CD4-positive, alpha-beta T cell treated with Interleukin-6 at 100 ng/mL for 8 hours (primary cell): ENCODE results near the gene CELF4.

Experiments used
- DNase-seq: peaks from one replicate; pipeline ENCODE4 v3.0.0-alpha.2; 2020; ENCODE audit warnings: mixed read lengths, low spot score

Gene CELF4

GRCh38 chr18:37572736-37573135 is 7.1 kb upstream of the CELF4 start:
- DNase-seq = no peak

DNA sequence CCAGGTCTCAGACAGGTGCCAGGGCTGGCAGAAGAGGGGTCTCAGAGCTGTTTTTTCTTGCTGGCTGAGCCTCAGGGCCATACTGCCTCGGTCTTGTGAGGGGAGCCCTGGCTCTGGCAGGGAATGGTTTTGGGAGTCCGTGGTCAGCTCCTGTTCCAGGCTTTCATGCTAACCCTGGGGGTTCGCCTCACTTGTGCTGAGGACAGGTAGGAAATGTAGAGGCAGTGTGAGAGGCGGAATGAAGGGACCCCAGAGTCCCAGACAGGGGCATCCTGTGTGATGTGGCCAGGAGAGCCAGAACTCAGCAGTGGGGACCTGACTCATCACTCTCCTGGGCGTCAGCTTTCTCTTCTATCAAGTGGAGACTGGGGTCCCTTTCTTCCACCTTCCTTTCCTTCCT is 5.7 kb upstream of the CELF4 start:
- no peak for DNase-seq

DNA sequence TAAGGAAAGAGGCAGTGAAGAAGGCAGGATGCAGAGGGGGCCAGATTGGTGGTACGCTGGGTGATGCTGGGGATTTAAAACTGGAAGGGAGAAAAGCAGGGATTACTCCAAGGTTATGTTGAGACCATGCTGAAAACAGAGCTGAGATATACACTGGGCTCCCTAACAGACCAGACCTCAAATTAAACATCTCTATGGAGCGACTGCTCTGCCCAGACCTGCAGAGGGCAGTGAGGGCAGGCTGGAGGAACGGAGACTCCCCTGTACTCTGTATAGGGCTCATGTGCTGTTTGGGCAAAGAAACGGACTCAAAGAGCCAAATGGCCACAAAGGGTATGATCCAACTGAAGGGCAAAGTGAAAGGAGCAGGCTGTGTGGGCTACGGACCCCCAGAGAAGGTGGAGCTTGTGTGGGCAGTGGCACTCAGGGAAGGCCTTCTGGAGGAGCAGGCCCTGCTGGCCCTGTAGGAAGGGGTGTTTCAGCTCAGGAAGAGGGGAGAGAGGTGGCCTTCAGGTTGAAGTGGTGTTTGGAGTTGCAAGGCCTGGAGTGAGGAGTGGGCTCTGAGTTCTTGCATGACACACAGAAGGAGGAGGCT is 4.8 kb upstream of the CELF4 start:
- no peak for DNase-seq

GRCh38 chr18:37568671-37569070 is 3.1 kb upstream of the CELF4 start:
- no peak for DNase-seq

DNA sequence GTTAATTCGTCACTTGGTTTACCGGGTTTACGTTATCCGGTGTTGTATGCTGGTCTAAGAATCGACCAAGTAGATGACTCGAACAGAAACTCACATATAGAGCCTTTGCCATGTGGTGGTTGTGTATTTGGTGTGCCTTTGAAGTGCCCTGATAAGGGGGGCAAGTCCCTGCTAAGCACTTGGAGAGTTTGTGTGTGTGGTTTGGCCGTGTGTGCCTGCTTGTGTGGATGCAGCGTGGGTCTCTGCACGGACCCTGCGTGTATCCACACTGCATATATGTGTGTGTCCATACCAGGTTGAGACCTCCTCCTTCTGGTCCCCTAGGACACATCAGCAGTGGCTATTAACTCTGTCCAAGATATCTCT is 2.4 kb upstream of the CELF4 start:
- DNase-seq = no peak

GRCh38 chr18:37567061-37567993 is 1.7 kb upstream of the CELF4 start:
- DNase-seq = no peak

DNA sequence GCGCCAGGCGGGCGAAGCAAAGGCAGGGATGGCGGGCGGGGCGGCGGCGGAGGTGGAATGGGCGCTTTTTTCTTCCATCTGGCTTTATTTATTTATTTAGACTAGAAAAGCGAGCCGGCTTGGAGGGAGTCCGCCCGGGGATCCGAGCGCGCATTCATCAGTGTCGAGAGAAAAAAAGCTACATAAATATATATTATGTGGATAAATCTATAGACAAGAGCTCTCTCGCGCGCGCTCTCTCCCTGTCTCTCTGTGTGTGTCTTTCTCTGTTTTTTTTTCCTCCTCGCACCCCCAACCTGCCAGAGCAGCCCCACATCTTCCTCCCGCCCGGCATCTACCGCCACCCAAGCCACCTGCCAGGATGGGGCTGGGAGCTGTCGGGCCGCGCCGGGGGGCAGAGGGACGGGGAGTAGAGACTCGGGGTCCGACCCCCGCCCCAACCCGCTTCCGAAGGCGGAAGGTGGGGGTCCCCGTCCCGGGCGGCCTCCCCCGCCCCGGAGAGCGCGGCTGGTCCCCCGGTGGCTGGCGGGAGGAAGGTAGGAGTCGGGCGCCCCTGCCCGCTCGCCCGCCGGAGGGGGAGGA is 972 bp upstream of the CELF4 start:
- no peak for DNase-seq

GRCh38 chr18:37565977-37566478 is 430 bp upstream of the CELF4 start:
- no peak for DNase-seq

DNA sequence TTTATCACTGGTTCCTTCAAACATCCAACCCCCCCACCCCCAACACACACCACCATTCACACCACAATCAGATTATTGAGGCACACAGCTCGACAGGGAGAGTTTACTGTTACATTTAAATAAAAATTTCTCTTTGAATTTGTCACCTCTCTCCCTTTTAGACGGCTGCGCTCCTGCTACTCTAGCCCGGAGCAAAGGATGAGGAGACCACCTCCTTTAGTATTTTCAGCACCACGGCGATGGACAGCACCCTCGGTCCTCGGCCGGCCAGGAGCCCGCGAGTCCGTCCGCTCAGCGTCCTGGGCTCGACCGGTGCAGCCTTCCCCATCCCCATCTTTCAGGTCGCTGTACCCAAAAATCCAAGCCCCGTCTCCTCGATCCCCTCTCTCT is 892 bp downstream of the CELF4 start:
- no peak for DNase-seq

- no peak for DNase-seq
Measured at GRCh38 chr18:37563931-37564392, 1.6 kb downstream of the CELF4 start.

DNA sequence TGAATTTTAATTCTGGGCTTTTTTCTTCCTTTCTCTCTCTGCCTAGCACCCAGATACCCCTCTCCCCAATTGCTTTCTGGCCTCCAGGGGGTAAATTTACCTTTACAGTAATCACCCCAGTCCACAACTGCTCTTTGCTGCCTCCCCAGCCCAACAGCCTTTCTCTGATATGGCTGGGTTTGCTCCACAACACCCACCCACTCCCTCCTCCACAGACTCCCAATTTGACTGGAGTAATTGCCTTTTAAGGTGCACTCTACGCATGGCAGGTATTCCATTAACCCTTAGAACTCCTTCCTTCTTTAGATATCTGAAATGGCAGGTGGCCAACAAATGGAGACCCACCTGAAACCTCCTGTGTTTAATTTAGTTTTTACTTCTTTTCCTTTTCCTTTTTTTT is 3.6 kb downstream of the CELF4 start:
- DNase-seq = no peak

DNA sequence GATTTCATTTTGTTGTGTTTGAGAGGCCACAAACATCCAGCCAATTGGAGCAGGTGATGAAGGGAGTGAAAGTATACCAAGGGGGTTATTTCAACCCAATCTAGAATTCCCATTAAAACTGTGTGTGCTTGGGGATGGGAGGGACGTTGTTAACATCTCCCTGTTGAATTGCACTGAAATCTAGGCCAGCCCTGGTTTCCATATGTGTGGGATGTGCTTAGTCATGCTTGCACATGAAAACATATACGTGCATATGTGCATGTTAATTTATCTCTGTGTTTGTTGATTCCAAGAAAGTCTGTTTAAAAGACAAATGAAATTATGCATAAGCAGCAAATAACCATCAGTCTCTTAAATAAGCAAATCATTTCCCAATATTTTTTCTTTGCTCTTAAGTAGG is 5.6 kb downstream of the CELF4 start:
- DNase-seq = no peak

DNA sequence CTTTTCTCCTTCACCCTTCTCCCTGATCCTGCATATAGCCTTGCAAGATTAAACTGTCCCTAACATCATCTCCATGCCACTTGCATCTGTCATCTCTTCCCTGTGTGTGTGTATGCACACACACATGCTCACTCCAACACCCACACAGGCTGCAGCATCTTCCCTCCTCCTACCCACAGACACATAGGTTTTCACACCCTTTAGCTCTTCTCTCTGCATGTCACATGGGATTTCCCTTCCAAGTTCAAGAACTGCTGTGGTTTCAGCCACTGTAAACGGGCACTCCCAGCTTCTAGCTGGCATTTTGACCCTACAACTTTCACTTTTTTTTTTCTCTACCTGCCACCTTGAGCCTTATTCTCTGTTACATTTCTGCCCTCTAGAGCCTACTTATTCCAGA is 6.4 kb downstream of the CELF4 start:
- DNase-seq = no peak

GRCh38 chr18:37554399-37554787 is 11.2 kb downstream of the CELF4 start:
- DNase-seq = no peak

DNA sequence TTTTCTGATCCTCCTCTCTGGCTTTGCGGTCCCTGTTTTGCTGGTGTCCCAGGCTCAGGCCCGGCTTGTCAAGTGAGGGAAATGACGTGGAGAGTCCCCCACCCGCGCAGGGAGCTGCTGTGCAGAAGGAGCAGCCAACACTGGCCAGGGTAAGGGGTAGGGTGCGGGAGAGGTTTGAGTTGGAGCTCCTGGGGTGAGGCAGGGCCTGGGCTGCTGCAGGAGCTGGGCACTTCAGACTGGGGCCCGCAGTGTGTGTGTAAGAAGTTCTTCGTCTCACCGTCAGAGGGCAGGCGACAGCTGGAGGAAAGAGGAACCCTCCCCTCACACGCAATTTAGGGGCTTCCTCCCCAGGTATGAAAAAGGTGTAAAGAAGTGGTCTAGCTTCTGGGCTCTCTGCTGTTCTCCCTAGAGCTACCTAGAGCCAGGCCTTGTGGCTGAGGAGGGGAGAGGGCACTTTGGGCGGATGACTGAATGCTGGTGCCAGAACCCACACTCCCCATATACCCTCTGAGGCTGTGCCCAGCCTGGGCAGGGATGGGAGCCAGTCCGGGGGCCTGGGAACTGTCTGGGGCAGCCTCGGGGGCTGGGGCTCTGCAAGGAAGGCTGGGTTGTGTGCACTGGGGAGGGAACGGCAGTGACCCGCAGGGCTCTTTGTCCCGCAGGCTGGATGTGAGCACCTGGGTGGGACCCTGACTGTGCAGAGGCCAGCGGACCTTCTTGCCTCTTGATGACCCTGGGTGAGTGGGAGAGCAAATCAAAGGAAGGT is 11.8 kb downstream of the CELF4 start:
- no peak for DNase-seq

DNA sequence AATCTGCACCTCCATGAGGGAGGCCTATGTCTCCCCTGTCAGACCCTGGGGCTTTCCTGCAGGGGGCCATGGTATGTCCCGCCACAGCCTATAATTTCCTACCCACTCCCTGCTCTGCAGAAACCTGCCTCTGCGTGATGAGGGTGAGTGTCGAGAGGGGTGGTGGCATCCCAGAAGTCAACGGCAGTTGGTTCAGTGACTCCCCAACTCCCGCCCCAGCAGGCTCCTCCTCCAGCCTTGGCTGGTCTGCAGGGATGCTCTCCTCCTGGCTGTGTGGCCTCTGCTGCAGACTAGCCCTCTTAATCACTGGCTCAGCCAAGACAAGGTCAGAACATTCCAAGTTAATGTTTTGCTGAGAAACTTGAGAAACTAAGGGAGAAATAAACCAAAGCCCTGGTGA is 13.3 kb downstream of the CELF4 start:
- DNase-seq = no peak

GRCh38 chr18:37551846-37552245 is 13.8 kb downstream of the CELF4 start:
- DNase-seq = no peak

DNA sequence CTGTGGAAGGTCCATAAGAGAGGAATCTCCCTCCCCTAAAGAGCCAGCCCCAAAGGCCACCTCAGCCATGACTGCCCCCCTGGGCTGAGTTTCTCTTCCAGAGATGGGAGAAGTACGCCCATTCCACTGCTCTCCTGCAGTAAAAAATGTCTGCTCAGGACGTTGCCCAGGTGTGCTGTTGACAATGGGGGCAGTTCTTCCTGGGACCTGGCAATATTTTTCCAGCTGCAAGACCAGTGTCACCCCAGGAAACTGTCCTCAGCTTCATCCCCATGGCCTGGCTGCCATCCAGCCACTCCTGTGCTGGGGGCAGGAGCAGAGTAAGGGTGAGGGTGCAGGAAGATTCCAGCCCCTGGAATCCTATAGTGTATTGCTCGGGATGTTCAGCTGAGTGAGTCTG is 14.3 kb downstream of the CELF4 start:
- no peak for DNase-seq

DNA sequence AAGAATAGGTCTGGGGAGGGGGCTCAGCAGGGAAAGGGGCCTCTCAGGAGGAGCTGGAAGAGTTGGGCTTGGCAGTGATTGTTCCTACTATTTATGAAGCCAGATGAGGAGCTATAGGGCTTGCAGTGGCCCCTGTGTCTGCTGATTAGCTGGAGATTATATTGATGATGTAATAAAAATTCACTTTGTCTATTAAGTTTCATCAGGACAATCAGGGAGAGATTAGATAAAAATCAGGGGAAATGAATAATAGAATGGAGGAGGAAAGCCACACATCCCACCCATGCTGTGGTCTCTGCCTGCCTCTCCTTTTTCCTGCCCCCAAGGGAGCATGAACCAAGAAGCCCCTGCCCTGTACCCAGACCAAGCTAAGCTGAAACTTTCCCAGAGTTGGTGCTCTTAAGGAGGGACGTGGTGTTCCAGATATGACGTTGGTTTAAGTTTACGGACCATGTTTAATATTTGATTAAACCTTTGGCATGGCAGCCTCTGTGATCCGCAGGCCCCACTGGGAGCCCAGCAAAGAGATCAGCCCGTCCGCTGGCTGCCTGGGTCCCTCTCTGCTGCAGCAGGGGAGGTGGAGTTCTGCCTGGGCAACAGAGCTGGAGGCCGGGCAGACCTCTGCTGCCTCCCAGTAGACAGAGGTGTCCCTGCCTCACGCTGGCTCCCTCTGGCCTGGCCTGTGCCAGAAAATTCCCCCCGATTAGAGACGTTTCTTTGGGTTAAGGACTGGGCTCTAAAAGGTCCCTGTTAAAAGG is 15.3 kb downstream of the CELF4 start:
- no peak for DNase-seq

DNA sequence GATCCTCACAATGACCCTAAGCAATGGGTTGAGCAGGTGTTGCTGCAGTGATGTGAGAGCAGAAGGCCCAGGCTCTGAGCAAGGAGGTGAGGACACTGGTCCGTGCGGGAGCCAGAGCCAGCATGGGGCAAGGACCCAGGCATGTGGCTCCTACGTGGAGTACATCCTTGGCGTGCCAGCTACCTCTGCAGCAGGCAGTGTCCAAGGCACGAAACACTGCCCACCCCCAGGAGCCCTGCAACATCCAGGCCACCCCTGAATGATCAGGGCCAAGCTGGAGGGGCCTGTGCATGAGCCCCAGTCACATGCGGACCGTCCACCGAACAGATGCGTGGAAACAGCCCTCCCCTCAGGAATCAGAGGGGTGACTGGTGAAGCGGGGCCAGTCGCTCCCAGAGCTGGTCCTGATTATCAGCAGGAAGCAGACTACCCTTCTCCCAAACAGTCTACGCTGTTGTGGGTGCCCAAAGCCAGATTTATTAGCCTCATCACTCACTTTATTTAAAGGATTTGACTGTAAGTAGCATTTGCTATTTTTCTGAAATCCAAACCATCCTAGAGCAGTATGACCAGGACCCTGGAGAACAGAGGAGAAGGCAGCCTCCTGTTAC is 16.8 kb downstream of the CELF4 start:
- no peak for DNase-seq

GRCh38 chr18:37547196-37547827 is 18.3 kb downstream of the CELF4 start:
- no peak for DNase-seq
